Mesothelial cell of epicardium (in vitro differentiated cells): ENCODE data around the gene FEZ2. TPM values are rescaled to one million over a fixed set of nuclear protein-coding genes. Genes with fewer than 3 reads are reported as not detected.
"Not testable (repeated sequence)": the region's sequence is repeated elsewhere in the genome, so short reads cannot be mapped to it uniquely, and the experiment has no call there.

ENCODE experiments used
- DNase-seq, 2 experiments: peaks; one replicate each; pipeline ENCODE4 v3.0.0; 2021; ENCODE audit warnings: low spot score in 2 of 2; ENCODE audit not compliant: unreplicated experiment in 2 of 2
- H3K27ac Mint-ChIP-seq: 2 replicates; pipeline ENCODE4 v1.8.0; 2021; ENCODE audit warnings: mixed read lengths
- H3K27me3 Mint-ChIP-seq: 2 replicates; pipeline ENCODE4 v1.8.0; 2021; ENCODE audit warnings: low read depth, mixed read lengths
- H3K36me3 Mint-ChIP-seq: 2 replicates; pipeline ENCODE4 v1.8.0; 2021; ENCODE audit warnings: mixed read lengths
- H3K4me1 Mint-ChIP-seq: 2 replicates; pipeline ENCODE4 v1.8.0; 2021; ENCODE audit warnings: mixed read lengths
- H3K4me3 Mint-ChIP-seq: 2 replicates; pipeline ENCODE4 v1.8.0; 2021; ENCODE audit warnings: mild to moderate bottlenecking, moderate library complexity, mixed read lengths
- H3K9me3 Mint-ChIP-seq: 2 replicates; pipeline ENCODE4 v1.8.0; 2021; ENCODE audit warnings: mixed read lengths
- CTCF ChIP-seq: fragments of 200-600 bp; sonication (generic); IDR thresholded peaks from one replicate; pipeline ENCODE4 v1.5.0; 2021; ENCODE audit warnings: antibody characterized with exemption; ENCODE audit not compliant: unreplicated experiment
- total RNA-seq: library from RNA; stranded (reverse); gene quantifications from 3 replicates; pipeline ENCODE4 v1.2.1, GENCODE V29; 2021

FEZ2 gene
- total RNA-seq, 1 donor from 2014 or later, result 60.4 TPM

DNA sequence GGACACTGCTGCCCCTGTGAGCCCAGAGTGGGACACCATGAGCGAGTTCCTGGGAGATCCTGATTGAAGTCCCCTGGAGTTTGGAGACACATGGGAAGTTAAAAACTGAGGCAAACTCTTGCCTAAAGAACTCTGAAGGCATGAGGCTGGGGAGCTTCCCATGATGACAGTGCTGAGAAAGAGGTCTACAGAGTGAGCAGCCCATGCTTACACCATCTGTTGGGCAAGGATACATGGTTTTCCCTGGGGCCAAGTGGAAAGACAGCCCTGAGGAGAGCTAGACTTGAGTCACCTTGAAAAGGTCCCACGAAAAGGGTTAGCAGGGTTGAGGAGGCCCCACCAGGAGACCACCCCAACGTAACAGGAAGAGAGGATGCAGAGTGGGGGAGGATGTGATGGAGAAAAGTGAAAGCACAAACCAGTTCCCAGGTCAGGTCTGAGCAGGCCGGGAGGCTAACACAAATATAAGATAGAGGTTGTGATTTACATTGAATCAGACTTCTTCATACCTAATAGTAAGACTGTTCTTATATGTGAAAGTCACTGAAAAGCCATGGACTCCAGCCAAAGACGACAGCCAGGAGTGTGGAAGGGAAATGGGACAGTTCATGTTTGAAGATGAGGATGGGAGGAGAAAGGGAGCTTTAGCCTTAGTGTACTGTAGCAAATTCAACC, 13.5 kb upstream of the FEZ2 start:
- no peak for TF ChIP-seq CTCF
- Mint-ChIP-seq H3K36me3 (no peaks in the 10 kb centered on the region), H3K27ac (no peak overlapping the region), H3K4me3 (no peak overlapping the region), H3K4me1 (peaks cover 39% of the 10 kb centered on the region), H3K27me3 (no peaks in the 10 kb centered on the region), H3K9me3 (no peaks in the 10 kb centered on the region)
- DNase-seq, result no peak

- Mint-ChIP-seq H3K4me1 (peaks cover 26% of the 10 kb centered on the region), H3K27me3 (no peaks in the 10 kb centered on the region), H3K9me3 (no peaks in the 10 kb centered on the region), H3K36me3 (no peaks in the 10 kb centered on the region), H3K27ac (no peak overlapping the region), H3K4me3 (no peak overlapping the region)
- TF ChIP-seq CTCF, result no peak
- DNase-seq, result no peak
These were observed 11.5 kb upstream of the FEZ2 start for GRCh38 chr2:36609507-36609906.

DNA sequence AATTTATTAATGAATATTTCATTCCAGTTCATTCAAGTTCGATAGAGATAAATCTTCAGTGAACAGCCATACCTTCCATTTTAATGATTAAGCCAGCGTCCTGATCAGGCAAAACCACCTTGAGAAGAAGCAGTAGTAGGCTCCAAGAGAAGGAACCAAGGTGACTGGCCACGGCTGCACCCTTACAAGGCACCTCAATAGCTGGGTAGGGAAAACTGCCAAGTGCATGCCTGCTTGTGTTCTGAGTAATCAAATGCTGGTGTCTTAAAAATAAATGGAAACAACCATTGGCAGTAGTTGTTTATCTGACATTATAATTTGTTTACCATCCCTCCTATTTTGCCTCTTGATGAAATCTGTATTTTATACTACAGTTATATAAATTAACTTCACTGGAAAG, 10.0 kb upstream of the FEZ2 start:
- Mint-ChIP-seq H3K9me3 (no peaks in the 10 kb centered on the region), H3K27ac (no peak overlapping the region), H3K4me1 (peaks cover 15% of the 10 kb centered on the region), H3K4me3 (no peak overlapping the region), H3K27me3 (no peaks in the 10 kb centered on the region), H3K36me3 (no peaks in the 10 kb centered on the region)
- no peak for TF ChIP-seq CTCF
- DNase-seq, result no peak

DNA sequence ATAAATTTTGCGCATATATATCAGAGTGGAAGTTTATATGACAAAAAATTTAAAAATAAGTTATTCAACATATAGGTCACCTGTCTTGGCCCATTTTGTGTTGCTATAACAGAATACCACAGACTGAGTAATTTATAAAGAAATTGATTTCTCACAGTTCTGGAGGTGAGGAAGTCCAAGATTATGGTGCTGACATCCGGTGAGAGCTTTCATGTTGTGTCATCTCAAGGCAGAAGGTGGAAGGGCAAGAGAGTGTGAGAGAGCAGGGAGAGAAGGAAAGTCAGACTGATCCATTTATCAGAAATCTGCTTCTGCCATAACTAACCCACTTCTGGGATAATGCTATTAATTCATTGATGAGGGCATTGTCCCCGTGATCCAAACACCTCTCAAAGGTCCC, 9.0 kb upstream of the FEZ2 start:
- TF ChIP-seq CTCF, result no peak
- Mint-ChIP-seq H3K36me3 (no peaks in the 10 kb centered on the region), H3K27ac (no peak overlapping the region), H3K4me3 (no peak overlapping the region), H3K27me3 (no peaks in the 10 kb centered on the region), H3K4me1 (peaks cover 11% of the 10 kb centered on the region), H3K9me3 (no peaks in the 10 kb centered on the region)
- no peak for DNase-seq

DNA sequence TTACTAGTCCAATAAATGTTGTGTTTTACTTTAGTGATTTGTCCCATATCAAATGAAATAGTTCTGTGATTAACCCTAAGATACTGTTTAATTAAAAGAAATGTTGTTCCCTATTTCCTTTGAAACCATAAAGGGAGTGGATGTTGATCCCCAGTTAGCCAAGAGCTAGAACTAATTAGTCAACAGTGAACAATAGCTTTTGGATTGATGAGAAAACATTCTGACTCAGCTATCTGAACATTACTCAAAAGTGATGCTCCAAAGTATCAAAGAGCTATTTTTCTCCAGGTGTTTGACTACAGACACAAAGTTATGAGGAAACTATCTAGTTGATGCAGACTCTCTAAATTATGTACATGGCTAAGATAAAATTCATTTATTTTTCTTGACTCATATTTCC, 7.3 kb upstream of the FEZ2 start:
- Mint-ChIP-seq H3K36me3 (no peaks in the 10 kb centered on the region), H3K4me3 (no peak overlapping the region), H3K27ac (no peak overlapping the region), H3K9me3 (no peaks in the 10 kb centered on the region), H3K27me3 (no peaks in the 10 kb centered on the region), H3K4me1 (peaks cover 5% of the 10 kb centered on the region)
- DNase-seq, result no peak
- TF ChIP-seq CTCF, result no peak

GRCh38 chr2:36603629-36604028, 5.7 kb upstream of the FEZ2 start:
- H3K36me3 Mint-ChIP-seq, DNase-seq, H3K27ac Mint-ChIP-seq, H3K27me3 Mint-ChIP-seq, H3K4me1 Mint-ChIP-seq, H3K4me3 Mint-ChIP-seq, H3K9me3 Mint-ChIP-seq: not testable (repeated sequence)
